T1000 (cell line): ENCODE data around the gene SLN.
A peak's percentile ranks its signal among the peaks of the same experiment; 100 is the strongest.

Source experiments
- DNase-seq: peaks from one replicate; lab custom pipeline; 2025; ENCODE audit warnings: mixed read lengths; lab: John Stamatoyannopoulos, UW

The SLN gene

DNA sequence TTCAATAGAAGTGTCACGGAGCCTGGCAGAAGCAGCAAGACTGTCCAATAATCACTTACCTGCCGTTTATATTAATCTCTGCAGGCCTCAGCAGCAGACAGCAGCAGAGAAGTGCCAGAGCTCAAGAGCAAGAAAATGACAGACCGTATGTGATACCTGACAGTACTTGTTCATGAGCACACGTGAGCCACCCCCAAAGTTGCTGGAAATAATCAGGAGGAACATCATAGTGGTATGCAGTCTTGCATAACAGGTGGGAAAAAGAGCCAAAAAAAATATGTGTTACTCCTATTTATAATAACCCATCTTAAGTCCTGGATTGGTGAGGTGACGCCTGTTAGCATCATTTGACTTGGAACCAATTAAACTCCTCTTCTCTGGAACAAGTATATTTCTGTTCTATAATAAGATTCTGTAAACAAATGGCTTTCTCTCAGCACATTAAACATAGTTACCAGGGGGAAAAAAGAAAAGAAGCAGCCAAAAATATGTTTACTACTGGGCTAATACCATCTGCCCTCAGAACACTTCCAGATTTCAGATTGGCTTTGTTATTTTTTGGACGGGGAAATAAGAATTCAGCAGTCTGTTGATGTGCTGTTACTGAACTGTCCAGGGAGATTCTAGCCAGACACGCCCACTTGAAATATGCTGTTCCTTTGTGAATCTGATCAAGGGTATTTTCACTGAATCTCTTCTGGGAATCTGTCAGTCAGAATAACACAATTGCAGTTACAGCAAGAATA is 7.9 kb upstream of the SLN start:
- DNase-seq: no peak

- no peak for DNase-seq
Observed at GRCh38 chr11:107719073-107719472, 7.2 kb upstream of the SLN start.

GRCh38 chr11:107716884-107717532 is 5.2 kb upstream of the SLN start:
- no peak for DNase-seq

GRCh38 chr11:107713009-107713408 is 1.2 kb upstream of the SLN start:
- no peak for DNase-seq

DNA sequence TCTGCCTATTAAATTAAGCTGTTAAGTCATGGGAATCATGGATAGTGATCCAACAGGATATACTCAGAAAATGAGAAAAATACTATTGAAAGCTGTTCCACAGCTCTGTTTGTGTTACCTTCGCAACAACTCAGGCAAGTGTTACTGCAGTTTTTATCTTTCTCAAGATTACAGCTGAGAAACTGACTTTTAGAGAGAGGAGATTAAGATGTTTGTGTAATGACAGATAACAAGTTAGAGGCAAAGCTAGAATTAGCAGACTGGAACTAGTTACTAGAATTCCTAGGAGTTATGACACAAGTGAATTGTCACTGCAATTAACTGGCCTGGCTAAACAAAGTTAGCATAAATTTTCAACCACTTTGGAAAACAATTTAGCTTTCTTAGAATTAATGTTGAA is 1.6 kb downstream of the SLN start:
- DNase-seq: no peak

DNA sequence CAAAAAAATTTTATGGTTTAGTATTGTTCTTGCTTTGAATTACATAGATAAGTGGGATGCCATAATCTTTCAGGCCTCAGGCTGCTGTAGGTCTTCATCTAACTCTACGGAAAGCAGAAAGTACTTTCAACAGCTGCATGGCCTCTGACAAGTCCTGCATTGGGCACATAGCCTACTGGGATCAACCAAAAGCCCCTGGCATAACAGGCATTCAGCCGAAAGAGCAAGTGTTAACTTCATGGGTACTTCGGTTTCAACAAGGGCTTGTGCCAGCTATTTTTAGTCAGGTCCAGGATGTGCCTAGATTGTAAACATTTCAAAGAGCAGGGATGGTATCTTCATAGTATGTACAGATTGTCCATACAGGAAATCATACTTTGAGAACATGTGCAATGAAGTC is 3.1 kb downstream of the SLN start:
- no peak for DNase-seq

DNA sequence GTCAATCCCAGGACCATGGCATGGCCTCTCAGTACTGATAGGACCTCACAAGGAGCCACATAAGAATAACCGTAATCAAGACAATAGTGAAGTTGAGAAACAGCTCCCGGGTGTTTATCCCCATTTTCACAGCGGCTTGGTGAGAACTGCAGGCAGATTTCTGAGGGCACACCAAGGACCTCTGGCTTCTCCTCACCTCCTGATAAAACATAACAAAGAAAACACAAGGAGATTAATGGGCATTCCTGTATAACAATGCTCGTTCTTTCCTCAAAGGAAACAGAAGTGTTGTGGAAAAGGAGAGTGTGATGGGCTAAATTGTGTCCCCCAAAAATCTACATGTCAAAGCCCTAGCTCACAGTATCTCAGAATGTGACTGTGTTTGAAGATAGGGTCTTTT is 4.0 kb downstream of the SLN start:
- no peak for DNase-seq

DNA sequence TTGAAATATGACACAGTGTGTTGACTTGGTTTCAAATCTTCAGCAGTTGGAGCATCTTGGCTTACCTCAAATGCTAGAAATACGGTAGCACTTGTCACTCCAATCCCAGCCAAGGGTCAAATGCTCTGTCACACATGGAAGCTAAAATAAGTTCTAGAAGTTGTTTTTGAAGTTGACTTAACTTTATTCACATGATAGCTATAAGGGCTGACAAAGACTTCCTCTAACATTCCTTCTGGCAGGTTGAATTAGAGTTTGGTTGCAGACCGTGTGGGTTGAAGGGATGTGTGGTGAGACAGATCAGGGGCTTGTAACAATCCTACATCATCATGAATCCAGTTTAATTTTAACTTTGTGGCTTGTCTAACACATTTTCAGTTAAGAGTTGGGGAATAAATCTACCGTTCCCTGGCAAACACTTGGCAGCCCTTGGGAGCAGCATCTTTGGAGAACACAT is 4.6 kb downstream of the SLN start:
- DNase-seq: no peak

DNA sequence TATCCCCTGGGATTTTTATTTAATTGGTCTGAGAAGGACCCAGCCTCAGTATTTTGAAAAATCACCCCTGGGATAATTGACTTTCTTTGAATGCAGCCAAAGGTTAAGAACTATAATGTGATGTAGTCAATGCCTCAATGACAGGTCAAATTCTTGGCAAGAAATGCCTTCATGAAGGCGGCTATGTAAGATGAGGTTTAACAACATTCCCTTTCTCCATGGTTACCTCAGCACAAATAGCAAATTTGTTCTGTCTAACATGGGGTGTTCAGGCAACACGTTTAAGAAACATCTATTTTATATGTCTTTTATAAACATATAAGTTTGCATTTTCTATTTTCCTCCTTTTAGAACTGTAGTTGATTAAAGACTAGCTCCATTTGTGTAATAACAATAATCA is 5.3 kb downstream of the SLN start:
- DNase-seq: no peak

GRCh38 chr11:107705027-107705426 is 6.8 kb downstream of the SLN start:
- DNase-seq: peak; percentile 5

GRCh38 chr11:107704451-107704850 is 7.4 kb downstream of the SLN start:
- peak; percentile 3 for DNase-seq

DNA sequence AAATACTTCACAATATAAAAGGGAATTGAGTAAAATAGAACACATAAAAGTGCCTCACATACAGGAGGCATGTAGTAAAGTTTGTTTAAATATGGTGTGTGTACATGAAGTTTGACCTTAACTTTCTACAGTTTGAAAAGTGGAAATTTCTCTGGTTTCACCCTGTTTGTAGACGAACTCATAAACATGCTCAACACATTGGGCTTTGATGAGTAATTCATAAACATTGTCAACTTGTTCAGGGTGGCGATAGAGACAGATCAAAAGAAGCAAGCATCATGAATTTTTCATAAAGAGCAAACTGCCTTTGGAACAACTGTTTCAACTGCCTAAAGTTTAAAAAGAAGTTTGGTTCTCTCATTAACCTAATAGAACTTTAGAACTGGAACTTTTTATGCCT is 9.1 kb downstream of the SLN start:
- no peak for DNase-seq

- DNase-seq: no peak
Observed at GRCh38 chr11:107702109-107702660, 9.7 kb downstream of the SLN start.

DNA sequence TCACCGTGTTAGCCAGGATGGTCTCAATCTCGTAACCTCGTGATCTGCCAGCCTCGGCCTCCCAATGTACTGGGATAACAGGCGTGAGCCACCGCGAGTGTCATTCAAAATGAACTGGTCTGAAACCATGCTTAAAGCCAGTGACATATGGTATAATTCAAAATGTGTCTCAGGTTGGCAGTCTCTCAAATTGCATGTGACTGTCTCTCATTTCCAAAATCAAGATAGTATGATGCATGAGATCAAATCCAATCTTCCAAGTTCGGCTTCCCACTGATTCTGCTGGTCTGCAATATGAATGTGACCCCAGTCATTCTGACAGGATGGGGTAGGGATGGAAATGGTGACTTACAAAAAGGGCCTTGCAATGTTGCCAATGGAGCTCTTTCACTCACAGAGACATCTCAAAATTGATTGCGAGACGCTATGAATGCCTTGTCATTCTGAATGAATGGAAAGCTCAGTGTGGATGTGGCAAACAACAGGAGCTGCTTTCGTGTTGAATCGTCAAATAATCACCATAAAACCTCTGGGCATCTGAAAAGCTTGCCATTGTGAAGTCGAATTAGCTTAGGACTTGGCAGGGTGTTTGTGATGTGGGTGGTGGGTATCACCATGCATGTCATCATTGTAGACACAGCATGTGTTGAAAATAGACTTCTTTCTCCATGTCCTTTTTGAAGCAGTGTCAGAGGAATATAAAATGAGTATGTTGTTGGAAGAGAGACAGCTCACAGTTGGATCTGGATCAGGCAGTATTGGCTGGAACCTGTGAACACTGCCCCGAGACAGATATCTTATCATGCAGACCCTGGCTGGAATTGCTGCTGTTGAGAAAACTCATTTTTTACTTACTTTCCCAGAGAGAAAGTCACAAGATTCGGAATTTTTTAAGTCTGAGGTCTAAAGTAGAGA is 12.2 kb downstream of the SLN start:
- no peak for DNase-seq

DNA sequence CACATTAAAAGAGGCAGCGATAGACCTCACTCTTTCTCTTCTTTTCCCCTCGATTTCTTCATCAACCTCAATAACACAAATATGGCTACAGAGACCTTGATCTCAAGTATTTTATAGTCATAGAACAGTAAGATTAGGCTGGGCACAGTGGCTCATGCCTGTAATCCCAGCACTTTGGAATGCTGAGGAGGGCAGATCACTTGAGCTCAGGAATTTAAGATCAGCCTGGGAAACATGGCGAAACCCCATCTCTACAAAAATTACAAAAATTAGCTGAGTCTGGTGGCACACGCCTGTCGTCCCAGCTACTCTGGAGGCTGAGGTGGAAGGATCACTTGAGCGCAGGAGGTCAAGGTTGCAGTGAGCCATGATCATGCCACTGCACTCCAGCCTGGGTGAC is 14.6 kb downstream of the SLN start:
- DNase-seq: no peak

DNA sequence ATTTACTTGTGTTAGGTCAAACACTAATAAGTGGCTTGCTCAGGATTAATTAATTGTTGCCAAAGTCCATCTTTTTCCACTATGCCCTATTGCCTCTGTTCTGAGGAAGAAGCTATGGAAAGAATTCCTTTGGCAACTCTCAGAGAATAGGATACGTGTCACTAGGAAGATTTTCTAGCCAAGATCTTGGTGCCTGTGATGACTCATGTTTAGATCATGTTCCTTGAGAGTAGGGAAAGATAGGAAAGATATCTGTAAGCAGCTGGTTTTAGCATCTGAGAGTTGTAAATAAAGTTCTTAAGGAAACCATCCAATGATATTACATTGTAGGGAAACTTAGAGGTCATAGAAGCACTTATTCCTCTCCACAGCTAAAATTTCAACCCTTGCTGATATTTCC is 15.7 kb downstream of the SLN start:
- DNase-seq: no peak

DNA sequence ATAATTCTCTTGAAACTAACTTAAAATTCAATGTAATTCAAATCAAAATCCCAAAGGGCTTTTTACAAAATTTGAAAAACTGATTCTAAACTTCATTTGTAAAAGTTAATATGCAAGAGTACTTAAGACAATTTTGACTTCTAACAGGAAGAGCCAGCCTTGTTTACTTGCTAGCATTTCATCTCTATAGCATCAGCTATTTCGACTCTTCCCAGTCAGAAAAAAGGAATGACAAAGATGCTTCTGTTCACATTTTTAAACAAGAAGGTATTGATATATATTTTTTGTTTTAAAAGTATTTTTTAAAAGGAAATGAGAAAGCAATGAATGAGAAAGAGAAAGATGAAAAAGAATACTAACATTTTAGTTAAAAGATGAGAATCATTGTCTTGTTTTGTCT is 16.4 kb downstream of the SLN start:
- DNase-seq: no peak

DNA sequence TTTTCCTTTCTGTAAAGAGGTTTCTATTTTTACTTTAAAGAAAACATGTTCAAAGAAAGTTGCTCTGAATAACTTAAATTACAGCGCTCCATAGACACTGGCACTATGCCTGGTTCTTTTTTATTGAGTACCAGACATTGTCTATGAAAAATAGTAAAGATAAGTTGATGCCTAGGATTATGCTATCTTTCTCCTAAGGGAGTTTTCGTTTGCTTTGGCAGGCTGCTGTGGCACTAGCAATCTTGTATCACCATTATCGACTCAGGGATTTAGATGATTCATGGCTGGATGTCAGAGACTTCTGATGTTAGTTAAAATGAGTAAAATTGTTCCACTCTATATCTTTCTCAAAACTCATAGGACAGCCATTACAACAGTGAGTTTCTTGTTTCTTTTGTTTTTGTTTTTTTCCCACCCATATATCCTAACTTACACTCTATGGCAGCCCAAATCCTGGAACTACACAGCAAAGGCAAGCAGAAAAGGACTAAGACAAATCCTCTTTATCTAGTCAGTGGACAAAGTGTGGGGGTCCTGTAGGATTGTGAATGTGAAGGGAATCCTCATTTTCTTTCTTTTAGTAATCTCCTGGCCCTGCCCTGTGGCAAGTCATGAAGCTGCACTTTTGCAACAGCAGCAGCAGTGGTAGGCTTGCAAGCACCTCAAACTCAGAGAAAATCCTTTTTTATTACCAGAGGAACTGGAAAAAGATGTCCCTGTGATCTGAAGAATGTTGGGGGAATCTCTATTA is 20.7 kb downstream of the SLN start:
- no peak for DNase-seq

- peak; percentile 6 for DNase-seq
Observed at GRCh38 chr11:107689317-107690202, 22.3 kb downstream of the SLN start.

DNA sequence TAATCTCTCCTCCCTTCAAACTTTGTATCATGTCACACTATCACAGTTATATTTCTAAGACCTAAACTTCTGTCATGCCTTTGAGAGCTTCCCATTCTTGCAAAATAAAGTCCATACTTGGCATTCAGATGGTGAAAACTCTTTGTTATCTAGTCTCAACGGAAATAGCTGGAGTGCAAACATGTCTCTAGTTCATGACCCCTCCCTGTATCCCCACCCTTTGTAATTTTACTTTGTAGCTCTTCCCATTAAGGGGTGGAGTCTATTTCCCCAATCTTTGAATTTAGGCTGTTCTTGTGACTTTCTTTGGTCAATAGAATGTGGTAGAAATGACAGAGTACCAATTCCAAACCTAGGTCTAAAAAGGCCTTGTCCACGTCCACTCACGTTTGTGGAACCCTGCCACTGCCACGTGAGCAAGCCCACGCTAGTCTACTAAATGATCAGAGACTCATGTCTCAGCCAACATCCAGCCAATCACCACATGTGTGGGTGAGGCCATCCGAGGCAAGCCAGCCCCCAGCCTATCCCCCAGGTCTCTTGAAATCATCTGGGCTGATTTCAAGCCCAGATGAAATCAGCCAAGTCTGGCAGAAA is 23.4 kb downstream of the SLN start:
- no peak for DNase-seq
